GM13977 (cell line): Measurements from ENCODE around the gene C1QTNF3.

Experiments
- DNase-seq: peaks from one replicate; pipeline ENCODE4 v3.0.0; 2012; ENCODE audit warnings: low spot score
- in situ Hi-C: fragments of 300-500 bp; cut with MboI; formaldehyde crosslinking; loops from one replicate; pipeline ENCODE4 v1.12.0; 2022; ENCODE audit warnings: low sequenced_read_pairs, low pct_unique_long_range_greater_than_20kb, mixed read lengths, inconsistent platforms; ENCODE audit not compliant: unreplicated experiment
- TF ChIP-seq, protein P1 (sequence below): IDR thresholded peaks from 2 replicates; pipeline ENCODE4 v1.5.1; 2012; ENCODE audit warnings: mild to moderate bottlenecking, control low read depth; ENCODE audit not compliant: insufficient read depth; ENCODE audit errors: extremely low read depth, missing control alignments

Gene C1QTNF3

DNA sequence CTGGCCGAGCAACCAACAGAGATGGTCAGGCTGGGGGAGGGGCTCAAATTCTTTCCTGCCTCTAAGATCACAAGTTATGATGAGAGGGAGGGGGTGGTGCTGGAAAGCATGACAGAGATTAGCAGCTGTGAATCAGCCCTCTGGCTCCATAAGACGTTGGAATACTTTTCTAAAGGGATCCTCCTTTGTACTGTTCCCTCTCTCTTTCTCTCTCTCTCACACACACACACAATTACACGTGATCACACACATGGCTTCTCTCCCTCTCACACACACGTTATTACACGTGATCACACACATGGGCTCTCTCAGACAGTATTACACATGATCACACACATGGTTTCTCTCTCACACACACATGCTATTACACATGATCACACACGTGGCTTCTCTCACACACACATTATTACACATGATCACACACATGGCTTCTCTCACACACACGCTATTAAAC lies 58.3 kb downstream of the C1QTNF3 start, which contains the start of gene SLC45A2:
TSS of gene SLC45A2 (minus strand) at position 23 of the 454 bp plus-strand sequence. CDS start 110 bp downstream, outside the sequence.
- TF ChIP-seq, protein P1, sequence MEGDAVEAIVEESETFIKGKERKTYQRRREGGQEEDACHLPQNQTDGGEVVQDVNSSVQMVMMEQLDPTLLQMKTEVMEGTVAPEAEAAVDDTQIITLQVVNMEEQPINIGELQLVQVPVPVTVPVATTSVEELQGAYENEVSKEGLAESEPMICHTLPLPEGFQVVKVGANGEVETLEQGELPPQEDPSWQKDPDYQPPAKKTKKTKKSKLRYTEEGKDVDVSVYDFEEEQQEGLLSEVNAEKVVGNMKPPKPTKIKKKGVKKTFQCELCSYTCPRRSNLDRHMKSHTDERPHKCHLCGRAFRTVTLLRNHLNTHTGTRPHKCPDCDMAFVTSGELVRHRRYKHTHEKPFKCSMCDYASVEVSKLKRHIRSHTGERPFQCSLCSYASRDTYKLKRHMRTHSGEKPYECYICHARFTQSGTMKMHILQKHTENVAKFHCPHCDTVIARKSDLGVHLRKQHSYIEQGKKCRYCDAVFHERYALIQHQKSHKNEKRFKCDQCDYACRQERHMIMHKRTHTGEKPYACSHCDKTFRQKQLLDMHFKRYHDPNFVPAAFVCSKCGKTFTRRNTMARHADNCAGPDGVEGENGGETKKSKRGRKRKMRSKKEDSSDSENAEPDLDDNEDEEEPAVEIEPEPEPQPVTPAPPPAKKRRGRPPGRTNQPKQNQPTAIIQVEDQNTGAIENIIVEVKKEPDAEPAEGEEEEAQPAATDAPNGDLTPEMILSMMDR: no peak
- DNase-seq: no peak
- in situ Hi-C loops: no loop called here

DNA sequence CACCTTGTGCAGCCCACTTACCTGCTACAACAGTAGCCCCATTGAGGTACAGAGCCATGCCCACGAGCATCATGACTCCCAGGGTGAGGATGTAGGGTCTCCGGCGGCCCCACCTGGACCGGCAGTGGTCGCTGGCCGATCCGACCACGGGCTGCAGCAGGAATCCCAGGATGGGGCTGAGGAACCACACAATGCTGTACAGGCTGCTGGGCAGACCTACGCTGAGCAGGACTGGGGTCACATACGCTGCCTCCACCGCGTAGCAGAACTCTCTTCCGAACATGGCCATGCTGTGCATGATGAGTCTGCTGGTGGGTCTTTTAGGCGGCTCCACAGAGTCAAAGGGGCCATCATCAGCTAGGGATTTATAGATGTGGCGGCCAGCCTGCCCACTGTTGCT lies 58.8 kb downstream of the C1QTNF3 start:
- TF ChIP-seq, protein P1: no peak
- DNase-seq: no peak
- in situ Hi-C loops: no loop called here

DNA sequence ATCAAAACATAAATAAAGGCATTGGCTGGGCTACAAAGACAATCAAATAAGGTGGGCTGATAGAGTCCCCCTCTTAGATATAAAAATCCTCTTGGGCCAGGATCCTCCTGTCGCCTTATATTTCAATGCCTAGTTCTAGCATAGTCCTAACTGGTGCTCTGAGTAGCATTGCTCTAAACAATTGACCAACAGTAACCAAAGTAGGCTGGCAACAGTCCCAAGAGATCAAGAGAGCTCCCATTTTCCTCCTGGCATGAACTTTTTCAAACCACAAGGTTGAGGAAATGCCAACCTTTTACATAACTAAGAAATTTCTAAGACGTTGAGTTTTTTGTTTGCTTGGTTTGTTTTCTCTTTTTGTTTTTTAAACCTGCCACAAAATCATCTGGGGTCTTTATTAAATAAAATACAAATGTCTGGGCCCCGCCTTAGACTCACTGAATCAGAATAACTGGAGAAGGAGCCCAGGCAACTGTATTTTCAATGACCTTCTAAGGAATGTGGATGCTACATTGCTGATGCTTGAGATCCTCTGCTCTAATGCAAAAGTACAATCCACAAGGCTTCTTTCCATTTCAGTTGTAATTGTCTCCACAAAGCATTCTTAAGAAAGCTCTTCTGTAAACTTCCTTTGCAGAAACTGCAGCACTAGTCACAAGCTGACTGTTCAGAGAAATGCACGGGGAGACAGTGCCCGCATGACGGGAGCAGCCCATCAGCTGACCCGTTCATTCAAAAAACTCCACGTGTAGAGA lies 61.4 kb downstream of the C1QTNF3 start:
- TF ChIP-seq, protein P1: no peak
- in situ Hi-C loops: no loop called here
- DNase-seq: no peak

DNA sequence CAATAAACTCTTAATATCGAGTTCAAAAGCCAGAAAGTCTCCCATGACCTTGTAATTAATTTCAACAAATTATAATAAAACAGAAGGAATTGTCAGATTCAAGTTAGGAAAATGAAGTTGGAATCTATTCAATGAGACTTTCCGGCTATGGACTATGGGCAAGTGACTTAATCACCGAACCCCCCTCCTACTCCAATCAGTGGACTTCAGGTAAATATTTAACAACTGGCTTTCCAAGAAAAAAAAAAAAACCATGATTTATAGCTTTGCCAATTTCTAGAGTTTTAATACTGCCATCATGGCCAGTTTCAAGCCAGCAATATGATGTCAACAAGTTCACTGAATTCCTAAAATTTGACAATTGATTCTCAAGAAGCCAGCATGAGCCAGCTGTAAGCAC lies 63.0 kb downstream of the C1QTNF3 start:
- no peak for DNase-seq
- in situ Hi-C loops: no loop called here
- TF ChIP-seq, protein P1: no peak

DNA sequence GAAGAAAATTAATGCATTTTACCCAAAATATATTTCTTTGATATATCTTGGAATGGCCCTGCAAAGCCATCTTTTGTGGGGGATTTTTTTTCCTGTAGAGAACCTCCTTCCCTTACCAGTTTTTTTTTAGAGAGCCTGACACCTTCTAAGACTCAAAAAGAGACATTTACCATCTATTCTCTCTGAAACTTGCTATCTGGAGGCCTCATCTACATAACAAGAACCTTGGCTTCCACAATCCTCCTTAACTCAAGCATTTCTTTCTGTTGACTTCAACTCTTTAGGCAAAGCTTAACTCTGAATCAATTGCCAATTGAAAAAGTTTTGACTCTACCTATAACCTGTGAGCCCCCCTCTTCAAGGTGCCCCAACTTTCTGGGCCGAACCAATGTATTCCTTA lies 64.7 kb downstream of the C1QTNF3 start:
- no peak for DNase-seq
- TF ChIP-seq, protein P1: no peak
- in situ Hi-C loops: no loop called here

DNA sequence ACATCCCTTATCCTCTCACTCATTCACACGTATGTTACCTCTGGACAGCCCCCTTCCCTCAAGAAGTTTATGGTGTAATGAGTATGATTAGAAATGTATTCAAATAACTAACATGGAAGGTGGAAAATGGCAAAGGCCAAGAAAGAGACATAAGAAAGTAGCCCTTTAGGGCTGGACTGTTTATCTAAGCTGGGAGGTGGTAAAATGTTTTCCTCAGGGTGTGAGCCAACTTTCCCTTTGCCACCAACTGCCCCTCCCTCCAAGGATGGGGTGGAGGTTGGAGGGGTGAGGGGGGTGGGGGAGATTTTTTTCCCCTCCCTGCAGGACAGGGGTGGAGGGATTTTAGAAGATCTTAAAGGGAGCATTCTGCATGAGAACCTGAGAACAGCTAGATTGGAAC lies 66.7 kb downstream of the C1QTNF3 start:
- DNase-seq: no peak
- in situ Hi-C loops: no loop called here
- TF ChIP-seq, protein P1: no peak
